Measurements from ENCODE around the gene BCAS3.

GRCh38 chr17:61328351-61328750, 650.7 kb downstream of the BCAS3 start:
- no peak for TF ChIP-seq CTCF (IDR thresholded peaks at IDR 0.05)
- TF ChIP-seq POLR2A (IDR thresholded peaks at IDR 0.05) = no peak
